Osteoblast (primary cell): Measurements from ENCODE around the gene HIPK3. TPM values are rescaled to one million over a fixed set of nuclear protein-coding genes. Genes with fewer than 3 reads are reported as not detected.
A peak's percentile ranks its signal among the peaks of the same experiment; 100 is the strongest.

Experiments
- DNase-seq: peaks from one replicate; pipeline ENCODE4 v3.0.0; 2011; ENCODE audit warnings: low spot score, mixed read lengths; ENCODE audit not compliant: insufficient read length; ENCODE audit errors: missing footprints
- H2AFZ ChIP-seq: 2 replicates; pipeline ENCODE4 v1.6.0; 2011; ENCODE audit warnings: mild to moderate bottlenecking, low read length
- H3K27ac ChIP-seq: 2 replicates; pipeline ENCODE4 v1.5.1; 2011; ENCODE audit warnings: mild to moderate bottlenecking, low read depth, low read length, moderate library complexity
- H3K27me3 ChIP-seq: 2 replicates; pipeline ENCODE4 v1.6.0; 2012; ENCODE audit warnings: mild to moderate bottlenecking, control low read depth, inconsistent platforms, low read length, moderate library complexity; ENCODE audit not compliant: insufficient read depth
- H3K36me3 ChIP-seq: 2 replicates; pipeline ENCODE4 v1.5.1; 2011; ENCODE audit warnings: mild to moderate bottlenecking, low read length, control low read depth, moderate library complexity; ENCODE audit not compliant: insufficient read depth
- H3K4me1 ChIP-seq: 2 replicates; pipeline ENCODE4 v1.5.1; 2011; ENCODE audit warnings: mild to moderate bottlenecking, low read length, control low read depth, moderate library complexity; ENCODE audit not compliant: insufficient read depth
- H3K4me2 ChIP-seq: 2 replicates; pipeline ENCODE4 v1.6.0; 2011; ENCODE audit warnings: mild to moderate bottlenecking, low read length; ENCODE audit not compliant: insufficient read depth
- H3K4me3 ChIP-seq: fragments of 200-600 bp; sonication (generic); 3 replicates; pipeline ENCODE4 v1.5.1; 2012; ENCODE audit warnings: mild to moderate bottlenecking, low read length, inconsistent platforms; ENCODE audit not compliant: insufficient read depth
- H3K79me2 ChIP-seq: 2 replicates; pipeline ENCODE4 v1.6.0; 2012; ENCODE audit warnings: mild to moderate bottlenecking, low read length, control low read depth, inconsistent platforms; ENCODE audit not compliant: insufficient read depth
- H3K9me3 ChIP-seq: 2 replicates; pipeline ENCODE4 v1.5.1; 2011; ENCODE audit warnings: low read depth, low read length, control low read depth
- H4K20me1 ChIP-seq: 2 replicates; pipeline ENCODE4 v1.6.0; 2012; ENCODE audit warnings: mild to moderate bottlenecking, low read length, control low read depth; ENCODE audit not compliant: insufficient read depth
- CTCF ChIP-seq: IDR thresholded peaks from 2 replicates; pipeline ENCODE4 v1.5.1; 2011; ENCODE audit warnings: mild to moderate bottlenecking, low read depth, low read length, moderate library complexity; ENCODE audit errors: extremely low read depth
- total RNA-seq: library from RNA; depleted of rRNA; stranded (reverse); fragments of >200 nt; gene quantifications from 2 replicates; pipeline ENCODE4 v1.2.3, GENCODE V29; 2012

The HIPK3 gene
- total RNA-seq, 1 donor, result 195 TPM

- Histone ChIP-seq H3K4me2 (no peak overlapping the region), H4K20me1 (peaks cover 86% of the 10 kb centered on the region), H3K27ac (no peak overlapping the region), H2AFZ (no peak overlapping the region), H3K4me1 (peaks cover 9% of the 10 kb centered on the region), H3K9me3 (no peaks in the 10 kb centered on the region), H3K36me3 (peaks cover 5% of the 10 kb centered on the region), H3K4me3 (no peak overlapping the region), H3K79me2 (peaks cover 95% of the 10 kb centered on the region), H3K27me3 (no peaks in the 10 kb centered on the region)
- DNase-seq, result no peak
- TF ChIP-seq CTCF, result no peak
These were observed 67.3 kb downstream of the HIPK3 start for GRCh38 chr11:33324302-33324985.

- no peak overlapping the region for H3K4me2 ChIP-seq
- no peak overlapping the region for H3K27ac ChIP-seq
- no peak overlapping the region for H3K4me3 ChIP-seq
- no peak overlapping the region for H2AFZ ChIP-seq
- peaks cover 89% of the 10 kb centered on the region for H3K79me2 ChIP-seq
- no peak for TF ChIP-seq CTCF
- DNase-seq, result no peak
- no peaks in the 10 kb centered on the region for H3K9me3 ChIP-seq
- H3K4me1 ChIP-seq, result peaks cover 6% of the 10 kb centered on the region
- H3K27me3 ChIP-seq, result no peaks in the 10 kb centered on the region
- H4K20me1 ChIP-seq, result peaks cover 79% of the 10 kb centered on the region
- H3K36me3 ChIP-seq, result peaks cover 5% of the 10 kb centered on the region
These were observed 68.3 kb downstream of the HIPK3 start for GRCh38 chr11:33325451-33325850.

GRCh38 chr11:33329705-33330329, 72.6 kb downstream of the HIPK3 start:
- Histone ChIP-seq H4K20me1 (peaks cover 66% of the 10 kb centered on the region), H3K9me3 (no peaks in the 10 kb centered on the region), H3K79me2 (peaks cover 89% of the 10 kb centered on the region), H3K4me2 (no peak overlapping the region), H2AFZ (no peak overlapping the region), H3K27ac (no peak overlapping the region), H3K4me3 (no peak overlapping the region), H3K36me3 (peaks cover 5% of the 10 kb centered on the region), H3K4me1 (no peaks in the 10 kb centered on the region), H3K27me3 (no peaks in the 10 kb centered on the region)
- peak; percentile 71 for TF ChIP-seq CTCF
- DNase-seq, result peak; percentile 58

GRCh38 chr11:33333816-33334215, 76.6 kb downstream of the HIPK3 start:
- Histone ChIP-seq H3K27ac (no peak overlapping the region), H3K4me1 (no peaks in the 10 kb centered on the region), H3K36me3 (peaks cover 8% of the 10 kb centered on the region), H2AFZ (no peak overlapping the region), H3K27me3 (no peaks in the 10 kb centered on the region), H4K20me1 (peaks cover 36% of the 10 kb centered on the region), H3K79me2 (peaks cover 76% of the 10 kb centered on the region), H3K4me2 (no peak overlapping the region), H3K9me3 (no peaks in the 10 kb centered on the region), H3K4me3 (no peak overlapping the region)
- no peak for DNase-seq
- no peak for TF ChIP-seq CTCF
